HG02970 (cell line): ENCODE measurements around the gene LRRC74A.
"Not testable (repeated sequence)": the region's sequence is repeated elsewhere in the genome, so short reads cannot be mapped to it uniquely, and the experiment has no call there.

Experiments
- ATAC-seq: cut with Tn5 transposase; IDR thresholded peaks from one replicate; pipeline ENCODE4 v1.9.1; 2021; ENCODE audit warnings: mild to moderate bottlenecking, moderate library complexity, moderate number of reproducible peaks; ENCODE audit not compliant: unreplicated experiment, low FRiP score

The LRRC74A gene

GRCh38 chr14:76883447-76883846 lies 57.2 kb downstream of the LRRC74A start:
- no peak for ATAC-seq

- no peak for ATAC-seq
These were observed 58.2 kb downstream of the LRRC74A start for GRCh38 chr14:76884394-76884793.

GRCh38 chr14:76884853-76885276 lies 58.7 kb downstream of the LRRC74A start:
- ATAC-seq = no peak

- ATAC-seq = no peak
These were observed 61.0 kb downstream of the LRRC74A start for GRCh38 chr14:76887191-76887590.

GRCh38 chr14:76891391-76891790 lies 65.2 kb downstream of the LRRC74A start:
- ATAC-seq = no peak

- ATAC-seq = no peak
These were observed 68.1 kb downstream of the LRRC74A start for GRCh38 chr14:76894308-76894707.

GRCh38 chr14:76898006-76898405 lies 71.8 kb downstream of the LRRC74A start:
- ATAC-seq = not testable (repeated sequence)

GRCh38 chr14:76900682-76901081 lies 74.5 kb downstream of the LRRC74A start:
- no peak for ATAC-seq

- ATAC-seq = no peak
These were observed 75.2 kb downstream of the LRRC74A start for GRCh38 chr14:76901171-76902055.

GRCh38 chr14:76902591-76902990 lies 76.4 kb downstream of the LRRC74A start:
- no peak for ATAC-seq

GRCh38 chr14:76904100-76904739 lies 78.0 kb downstream of the LRRC74A start:
- ATAC-seq = no peak

- no peak for ATAC-seq
These were observed 78.7 kb downstream of the LRRC74A start for GRCh38 chr14:76904740-76905569.

GRCh38 chr14:76908834-76909233 lies 82.6 kb downstream of the LRRC74A start:
- no peak for ATAC-seq

GRCh38 chr14:76909266-76909665 lies 83.1 kb downstream of the LRRC74A start:
- no peak for ATAC-seq

- no peak for ATAC-seq
These were observed 84.2 kb downstream of the LRRC74A start for GRCh38 chr14:76910371-76910890.

GRCh38 chr14:76911473-76911872 lies 85.3 kb downstream of the LRRC74A start:
- no peak for ATAC-seq

- not testable (repeated sequence) for ATAC-seq
These were observed 88.4 kb downstream of the LRRC74A start for GRCh38 chr14:76914533-76915081.

- ATAC-seq = no peak
These were observed 90.0 kb downstream of the LRRC74A start for GRCh38 chr14:76916040-76916715.

GRCh38 chr14:76917158-76917596 lies 91.0 kb downstream of the LRRC74A start:
- no peak for ATAC-seq
